K562 treated with DMSO at 1 percent for 48 hours (cell line): ENCODE results near the gene RABGEF1. TPM values are rescaled to one million over a fixed set of nuclear protein-coding genes. Genes with fewer than 3 reads are reported as not detected.

Experiments used
- total RNA-seq: library from RNA; unstranded; fragments of 300-600 nt; gene quantifications from 2 replicates; pipeline ENCODE4 v1.2.3, GENCODE V29; 2022; ENCODE audit warnings: low replicate concordance; ENCODE audit errors: extremely low read depth

Gene RABGEF1
- total RNA-seq, result not detected in 2 replicates

GRCh38 chr7:66740302-66740979 is at the start of gene RABGEF1:
Gene RABGEF1 (plus strand): TSS chr7:66740733. CDS start chr7:66771900, 31,167 bp downstream.

Other genes with a start within 250 kb of the RABGEF1 start
- gene KCTD7, start 111.9 kb upstream of the RABGEF1 start, total RNA-seq, result not detected in 2 replicates
- 269 TPM in 1 of 2 replicates, not detected in the other for gene TMEM248, start 180.5 kb downstream of the RABGEF1 start, total RNA-seq